Measurements from ENCODE around the gene VPS35L.

DNA sequence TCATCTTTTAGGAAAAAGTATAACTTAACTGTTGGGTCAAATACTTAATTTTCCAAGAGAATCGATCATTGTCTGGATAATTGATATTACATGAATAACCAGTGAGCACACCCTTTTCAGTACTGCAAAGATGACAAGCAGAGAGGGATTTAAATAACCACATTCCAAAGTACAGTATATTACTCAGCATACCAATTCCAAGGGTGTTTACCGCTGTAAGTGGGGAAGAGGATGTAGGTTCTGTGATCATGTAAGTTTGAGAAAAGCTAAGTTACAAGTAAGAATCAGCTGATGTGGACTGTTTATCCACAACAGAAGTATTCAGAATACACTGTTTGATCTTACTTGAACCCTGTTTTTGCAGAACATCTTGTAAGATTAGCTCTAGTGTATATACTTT, 39.7 kb upstream of the VPS35L start:
- TF ChIP-seq, protein P1, sequence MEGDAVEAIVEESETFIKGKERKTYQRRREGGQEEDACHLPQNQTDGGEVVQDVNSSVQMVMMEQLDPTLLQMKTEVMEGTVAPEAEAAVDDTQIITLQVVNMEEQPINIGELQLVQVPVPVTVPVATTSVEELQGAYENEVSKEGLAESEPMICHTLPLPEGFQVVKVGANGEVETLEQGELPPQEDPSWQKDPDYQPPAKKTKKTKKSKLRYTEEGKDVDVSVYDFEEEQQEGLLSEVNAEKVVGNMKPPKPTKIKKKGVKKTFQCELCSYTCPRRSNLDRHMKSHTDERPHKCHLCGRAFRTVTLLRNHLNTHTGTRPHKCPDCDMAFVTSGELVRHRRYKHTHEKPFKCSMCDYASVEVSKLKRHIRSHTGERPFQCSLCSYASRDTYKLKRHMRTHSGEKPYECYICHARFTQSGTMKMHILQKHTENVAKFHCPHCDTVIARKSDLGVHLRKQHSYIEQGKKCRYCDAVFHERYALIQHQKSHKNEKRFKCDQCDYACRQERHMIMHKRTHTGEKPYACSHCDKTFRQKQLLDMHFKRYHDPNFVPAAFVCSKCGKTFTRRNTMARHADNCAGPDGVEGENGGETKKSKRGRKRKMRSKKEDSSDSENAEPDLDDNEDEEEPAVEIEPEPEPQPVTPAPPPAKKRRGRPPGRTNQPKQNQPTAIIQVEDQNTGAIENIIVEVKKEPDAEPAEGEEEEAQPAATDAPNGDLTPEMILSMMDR (IDR thresholded peaks at IDR 0.05) = no peak
- TF ChIP-seq EZH2 (IDR thresholded peaks at IDR 0.05; ENCODE audit: borderline replicate concordance, insufficient read depth, low read depth, low read length, poor library complexity, severe bottlenecking) = no peak
